Effector memory CD4-positive, alpha-beta T cell (primary cell): ENCODE measurements around the gene LRMDA.

Source experiments
- DNase-seq, 3 donors: peaks; one replicate each; pipeline ENCODE4 v3.0.0-alpha.2; 2020
- H3K27ac ChIP-seq: 2 replicates; pipeline ENCODE4 v1.7.0; 2013; ENCODE audit warnings: mild to moderate bottlenecking, low read length, moderate library complexity; ENCODE audit not compliant: insufficient read depth, poor library complexity, severe bottlenecking
- H3K27me3 ChIP-seq: replicated peaks from 2 replicates; pipeline ENCODE4 v1.7.0; 2013; ENCODE audit warnings: mild to moderate bottlenecking, low read length; ENCODE audit not compliant: insufficient read depth, control insufficient read depth, poor library complexity, severe bottlenecking
- H3K36me3 ChIP-seq: 2 replicates; pipeline ENCODE4 v1.7.0; 2013; ENCODE audit warnings: mild to moderate bottlenecking, low read length, moderate library complexity; ENCODE audit not compliant: control insufficient read depth, insufficient read depth
- H3K4me1 ChIP-seq: 2 replicates; pipeline ENCODE4 v1.7.0; 2013; ENCODE audit warnings: low read length, mild to moderate bottlenecking; ENCODE audit not compliant: control insufficient read depth, insufficient read depth, poor library complexity, severe bottlenecking
- H3K4me3 ChIP-seq: 2 replicates; pipeline ENCODE4 v1.7.0; 2013; ENCODE audit warnings: low read length, low read depth, mild to moderate bottlenecking; ENCODE audit not compliant: insufficient read depth, poor library complexity, severe bottlenecking
- H3K9me3 ChIP-seq: 2 replicates; pipeline ENCODE4 v1.7.0; 2013; ENCODE audit warnings: mild to moderate bottlenecking, low read length, moderate library complexity; ENCODE audit not compliant: control insufficient read depth

LRMDA gene

GRCh38 chr10:76236356-76236755 is 804.9 kb downstream of the LRMDA start:
- H3K9me3 ChIP-seq, result no peaks in the 10 kb centered on the region
- H3K36me3 ChIP-seq, result no peaks in the 10 kb centered on the region
- no peak overlapping the region for H3K4me3 ChIP-seq
- no peaks in the 10 kb centered on the region for H3K27me3 ChIP-seq
- DNase-seq, result no peak
- H3K27ac ChIP-seq, result no peak overlapping the region
- no peaks in the 10 kb centered on the region for H3K4me1 ChIP-seq

DNA sequence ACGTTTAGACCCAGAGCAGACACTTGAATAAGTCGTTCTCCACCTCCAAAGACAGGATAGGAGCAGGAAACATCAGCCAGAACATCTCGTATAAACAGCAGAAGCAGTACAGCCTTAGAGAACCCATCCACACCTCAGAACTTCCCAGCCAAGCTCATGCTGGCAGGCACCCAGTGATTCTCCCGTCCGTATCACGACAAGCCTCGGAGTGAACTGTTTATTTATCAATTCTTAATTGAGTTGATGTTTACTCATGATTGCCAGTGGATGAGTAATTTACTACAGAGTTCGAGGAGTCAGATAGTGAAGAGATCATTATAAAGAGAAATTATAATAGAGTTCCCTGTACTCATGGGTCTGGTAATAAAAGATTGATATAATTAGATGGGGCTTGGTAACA is 811.5 kb downstream of the LRMDA start:
- H3K4me3 ChIP-seq, result no peak overlapping the region
- DNase-seq, result no peak
- no peaks in the 10 kb centered on the region for H3K4me1 ChIP-seq
- no peaks in the 10 kb centered on the region for H3K36me3 ChIP-seq
- no peaks in the 10 kb centered on the region for H3K27me3 ChIP-seq
- H3K9me3 ChIP-seq, result no peaks in the 10 kb centered on the region
- H3K27ac ChIP-seq, result no peak overlapping the region

- no peak overlapping the region for H3K4me3 ChIP-seq
- no peak for DNase-seq
- H3K27me3 ChIP-seq, result no peaks in the 10 kb centered on the region
These were observed 812.8 kb downstream of the LRMDA start for GRCh38 chr10:76244061-76244686.

GRCh38 chr10:76245951-76246495 is 814.6 kb downstream of the LRMDA start:
- DNase-seq, result no peak
- H3K27me3 ChIP-seq, result no peaks in the 10 kb centered on the region
- no peak overlapping the region for H3K27ac ChIP-seq
- no peak overlapping the region for H3K4me3 ChIP-seq
- no peaks in the 10 kb centered on the region for H3K4me1 ChIP-seq
- no peaks in the 10 kb centered on the region for H3K9me3 ChIP-seq
- H3K36me3 ChIP-seq, result no peaks in the 10 kb centered on the region

More at GRCh38 chr10:76244061-76244686, 812.8 kb downstream of the LRMDA start:
- Histone ChIP-seq H3K9me3 (no peaks in the 10 kb centered on the region), H3K27ac (no peak overlapping the region), H3K4me1 (no peaks in the 10 kb centered on the region), H3K36me3 (no peaks in the 10 kb centered on the region)

GRCh38 chr10:76248649-76249200 is 817.3 kb downstream of the LRMDA start:
- no peaks in the 10 kb centered on the region for H3K9me3 ChIP-seq
- no peak overlapping the region for H3K27ac ChIP-seq
- no peak for DNase-seq
- H3K36me3 ChIP-seq, result no peaks in the 10 kb centered on the region
- no peaks in the 10 kb centered on the region for H3K27me3 ChIP-seq
- H3K4me3 ChIP-seq, result no peak overlapping the region
- H3K4me1 ChIP-seq, result no peaks in the 10 kb centered on the region

DNA sequence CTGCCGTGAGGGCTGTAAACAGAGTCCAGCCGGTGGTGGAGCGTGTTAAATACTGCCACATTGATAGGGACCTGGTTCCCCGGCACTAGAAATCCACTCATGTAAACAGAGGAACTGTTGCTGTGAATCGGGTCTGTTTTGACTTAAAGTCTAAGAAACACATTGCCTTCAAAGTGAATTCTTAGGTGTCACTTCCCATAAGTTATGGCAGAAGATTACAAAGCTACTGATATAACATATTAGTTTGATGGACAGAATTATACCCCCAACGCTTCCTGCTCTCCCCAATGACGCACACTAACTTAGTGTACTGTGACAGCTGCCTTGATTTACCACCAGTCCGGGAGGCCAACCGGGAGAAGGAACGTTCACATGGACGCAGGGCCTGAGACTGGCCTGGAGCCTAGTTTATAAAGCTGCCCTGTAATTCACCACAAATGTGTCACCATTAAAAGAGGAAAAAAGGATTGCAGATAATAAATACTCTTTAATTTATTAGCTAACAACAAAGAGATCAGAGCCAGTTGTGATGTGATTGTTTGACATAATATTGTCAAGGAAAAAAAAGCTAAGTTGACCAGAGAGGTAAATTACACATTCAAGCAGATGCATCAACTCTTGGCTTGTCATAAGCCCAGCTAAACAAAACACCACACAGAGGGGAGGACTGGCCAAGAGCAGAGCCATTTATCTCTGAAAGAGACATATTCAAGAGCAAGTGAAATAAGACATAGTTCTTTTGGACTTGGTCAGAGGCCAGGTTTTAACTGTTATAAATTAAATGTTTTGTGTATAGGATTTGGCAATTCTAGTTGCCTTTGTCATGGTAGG is 820.6 kb downstream of the LRMDA start:
- no peak for DNase-seq

DNA sequence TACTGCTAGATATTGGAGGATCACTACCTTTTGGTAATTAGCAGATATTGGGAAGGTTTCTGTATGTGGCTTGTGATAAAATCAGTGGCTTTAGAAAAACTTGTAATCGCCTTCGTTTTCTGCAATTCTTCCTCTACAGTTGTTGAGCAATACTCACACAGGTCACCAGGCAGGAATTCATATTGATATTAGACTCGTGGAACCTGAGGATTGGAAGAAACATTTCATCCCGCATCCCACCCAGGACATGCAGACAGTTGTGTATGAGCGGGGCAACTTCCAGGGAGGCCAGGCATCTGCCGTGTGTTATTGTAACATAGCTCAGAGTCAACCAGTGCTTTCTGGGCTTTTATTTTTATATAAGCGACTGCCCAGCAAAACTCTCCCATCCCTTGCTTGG is 821.3 kb downstream of the LRMDA start:
- H3K27me3 ChIP-seq, result no peaks in the 10 kb centered on the region
- no peak overlapping the region for H3K4me3 ChIP-seq
- no peaks in the 10 kb centered on the region for H3K4me1 ChIP-seq
- DNase-seq, result no peak
- H3K27ac ChIP-seq, result no peak overlapping the region
- no peaks in the 10 kb centered on the region for H3K9me3 ChIP-seq
- no peaks in the 10 kb centered on the region for H3K36me3 ChIP-seq

More for the DNA sequence above, 820.6 kb downstream of the LRMDA start:
- no peak overlapping the region for H3K27ac ChIP-seq
- H3K4me1 ChIP-seq, result no peaks in the 10 kb centered on the region
- no peaks in the 10 kb centered on the region for H3K9me3 ChIP-seq
- no peak overlapping the region for H3K4me3 ChIP-seq
- no peaks in the 10 kb centered on the region for H3K27me3 ChIP-seq
- no peaks in the 10 kb centered on the region for H3K36me3 ChIP-seq

GRCh38 chr10:76255241-76255640 is 823.8 kb downstream of the LRMDA start:
- Histone ChIP-seq H3K4me3 (no peak overlapping the region), H3K9me3 (no peaks in the 10 kb centered on the region), H3K36me3 (no peaks in the 10 kb centered on the region), H3K27ac (no peak overlapping the region), H3K27me3 (no peaks in the 10 kb centered on the region), H3K4me1 (no peaks in the 10 kb centered on the region)
- no peak for DNase-seq

DNA sequence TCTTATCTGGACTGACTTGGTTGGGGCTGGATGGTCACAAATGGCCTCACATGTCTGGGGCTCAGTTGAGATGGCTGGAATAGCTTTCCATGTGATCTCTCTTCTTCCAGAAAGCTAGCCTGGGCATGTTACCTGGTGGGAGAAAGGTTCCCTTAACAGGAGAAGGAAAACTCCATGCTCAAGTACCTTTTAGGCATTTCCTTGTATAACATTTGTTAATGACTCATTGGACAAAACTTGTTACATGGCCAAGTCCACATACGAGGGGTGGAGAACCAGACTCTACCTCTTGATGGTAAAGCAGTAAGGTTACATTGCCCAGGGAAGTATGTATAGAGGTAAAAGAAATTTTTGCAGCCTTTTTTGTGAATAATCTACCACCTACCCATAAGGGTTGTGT is 826.4 kb downstream of the LRMDA start:
- no peak overlapping the region for H3K4me3 ChIP-seq
- no peak overlapping the region for H3K27ac ChIP-seq
- DNase-seq, result no peak
- no peaks in the 10 kb centered on the region for H3K36me3 ChIP-seq
- no peaks in the 10 kb centered on the region for H3K27me3 ChIP-seq
- no peaks in the 10 kb centered on the region for H3K9me3 ChIP-seq
- no peaks in the 10 kb centered on the region for H3K4me1 ChIP-seq
